HG02623 (cell line): ENCODE results near the gene ICA1.
"Not testable (repeated sequence)": the region's sequence is repeated elsewhere in the genome, so short reads cannot be mapped to it uniquely, and the experiment has no call there.

Experiments
- ATAC-seq: cut with Tn5 transposase; IDR thresholded peaks from one replicate; pipeline ENCODE4 v1.9.1; 2021; ENCODE audit warnings: moderate library complexity; ENCODE audit not compliant: unreplicated experiment

ICA1 gene

GRCh38 chr7:8109196-8110022 lies 152.6 kb downstream of the ICA1 start:
- ATAC-seq: no peak

- no peak for ATAC-seq
Observed at GRCh38 chr7:8105449-8106095, 156.4 kb downstream of the ICA1 start.

- no peak for ATAC-seq
Observed at GRCh38 chr7:8103282-8103681, 158.7 kb downstream of the ICA1 start.

GRCh38 chr7:8101292-8101691 lies 160.7 kb downstream of the ICA1 start:
- not testable (repeated sequence) for ATAC-seq

GRCh38 chr7:8094164-8095140 lies 167.5 kb downstream of the ICA1 start:
- no peak for ATAC-seq

GRCh38 chr7:8092140-8092539 lies 169.8 kb downstream of the ICA1 start:
- ATAC-seq: no peak

GRCh38 chr7:8089036-8089780 lies 172.8 kb downstream of the ICA1 start:
- ATAC-seq: no peak

- no peak for ATAC-seq
Observed at GRCh38 chr7:8086239-8086638, 175.7 kb downstream of the ICA1 start.

- ATAC-seq: no peak
Observed at GRCh38 chr7:8085420-8085819, 176.5 kb downstream of the ICA1 start.

GRCh38 chr7:8084836-8085235 lies 177.1 kb downstream of the ICA1 start:
- no peak for ATAC-seq

- ATAC-seq: no peak
Observed at GRCh38 chr7:8082762-8083161, 179.2 kb downstream of the ICA1 start.

GRCh38 chr7:8078418-8078817 lies 183.5 kb downstream of the ICA1 start:
- no peak for ATAC-seq

GRCh38 chr7:8070451-8071180 lies 191.4 kb downstream of the ICA1 start:
- no peak for ATAC-seq

GRCh38 chr7:8068892-8069686 lies 192.9 kb downstream of the ICA1 start:
- ATAC-seq: no peak

- ATAC-seq: no peak
Observed at GRCh38 chr7:8065356-8065813, 196.6 kb downstream of the ICA1 start.

GRCh38 chr7:8064828-8065227 lies 197.1 kb downstream of the ICA1 start:
- ATAC-seq: no peak

GRCh38 chr7:8063706-8064297 lies 198.2 kb downstream of the ICA1 start:
- ATAC-seq: no peak

- not testable (repeated sequence) for ATAC-seq
Observed at GRCh38 chr7:8063300-8063699, 198.7 kb downstream of the ICA1 start.
